Measurements from ENCODE around the gene ACTL7B.

DNA sequence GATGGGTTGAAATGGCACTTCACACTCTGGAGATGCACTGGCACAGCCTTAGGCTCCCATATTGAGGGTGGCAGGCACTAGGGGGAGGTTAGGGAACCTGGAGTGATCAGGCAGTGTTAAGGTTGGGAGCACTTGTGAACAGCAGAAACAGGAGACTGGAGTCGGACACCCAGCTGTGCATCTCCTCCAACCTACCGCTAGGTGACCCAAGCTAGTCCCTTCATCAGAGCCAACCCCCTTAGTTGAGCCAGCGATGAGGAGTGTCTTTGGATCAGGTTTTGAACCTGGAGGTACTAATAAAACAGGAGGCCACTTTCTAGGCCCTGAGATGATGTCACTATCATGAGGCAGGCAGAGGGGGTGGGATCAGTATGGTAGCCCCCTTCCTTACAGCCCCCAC lies 1.7 kb downstream of the ACTL7B start:
- TF ChIP-seq POLR2A (IDR thresholded peaks at IDR 0.05; ENCODE audit: low read depth, low read length) (no peak), POLR2AphosphoS5 (IDR thresholded peaks at IDR 0.05; ENCODE audit: low read depth, low read length) (no peak)

All from GM12892 (cell line).